ENCODE measurements around the gene BEST3. TPM values are rescaled to one million over a fixed set of nuclear protein-coding genes. Genes with fewer than 3 reads are reported as not detected.

BEST3 gene
- total and polyA plus RNA-seq, 2 donors (not counting 3 experiments of a cell fraction or from before 2014, with no cell fraction given): 0.12 to 0.18 TPM

DNA sequence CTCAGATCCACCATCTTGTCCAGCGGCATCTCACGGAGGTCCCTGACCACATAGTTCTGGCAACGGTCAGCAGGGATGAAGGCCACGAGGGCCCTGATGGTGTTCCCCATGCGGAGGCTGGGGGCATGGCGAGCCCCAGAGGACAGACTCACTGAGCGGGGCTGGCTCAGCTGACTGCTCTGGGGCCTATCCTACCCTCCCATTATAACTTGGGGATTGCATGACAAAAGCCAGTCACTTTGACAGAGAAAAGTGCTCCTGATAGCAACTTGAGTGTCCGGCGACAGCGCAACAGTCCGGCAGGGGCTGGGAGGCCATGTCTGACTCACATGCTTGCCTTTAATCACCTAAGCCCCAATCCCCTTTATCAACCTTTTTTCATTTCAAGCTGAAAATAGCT, 88.4 kb downstream of the BEST3 start, which contains the start of gene LRRC10:
TSS of gene LRRC10 (minus strand) at position 179 of the 400 bp plus-strand sequence. CDS start at position 110, 69 bp downstream.
- Histone ChIP-seq H3K9me1 (replicated peaks; ENCODE audit: control insufficient read depth, extremely low read depth, insufficient read depth, low read length) (no peaks in the 10 kb centered on the region), H3K9ac (replicated peaks; ENCODE audit: extremely low read depth, insufficient read depth, low read length) (no peak within 1 kb of the TSS), H3K27ac (ENCODE audit: insufficient read depth, low read depth, low read length) (no peak within 1 kb of the TSS), H3K27me3 (ENCODE audit: control insufficient read depth in 2 of 2, insufficient read depth in 2 of 2, low read length in 2 of 2) (peaks cover 2 to 3% of the 10 kb centered on the region in 2 experiments), H3K79me2 (ENCODE audit: control insufficient read depth, insufficient read depth, low read length) (no peaks in the 10 kb centered on the region), H3K4me2 (ENCODE audit: insufficient read depth, low read length) (no peak within 1 kb of the TSS), H3K4me3 (replicated peaks in 1 of 3; ENCODE audit: insufficient read depth in 1 of 3, low read depth in 1 of 3, low read length in 3 of 3) (no peak within 1 kb of the TSS), H4K20me1 (replicated peaks; ENCODE audit: control insufficient read depth, extremely low read depth, insufficient read depth, low read length) (no peaks in the 10 kb centered on the region), H3K36me3 (ENCODE audit: control insufficient read depth in 2 of 2, extremely low read depth in 1 of 2, insufficient read depth in 2 of 2, low read length in 2 of 2) (no peaks in the 10 kb centered on the region), H3K9me3 (replicated peaks; ENCODE audit: control insufficient read depth, insufficient read depth, low read length) (no peaks in the 10 kb centered on the region), H2AFZ (ENCODE audit: low read depth, low read length) (no peak within 1 kb of the TSS), H3K4me1 (ENCODE audit: control insufficient read depth, extremely low read depth, insufficient read depth, low read length) (peaks cover 4% of the 10 kb centered on the region)
- intact Hi-C loops (cut with micrococcal nuclease): no loop called here
- POLR2A ChIA-PET: no interaction called here
- BruUV-seq (replicated peaks): no TSS peak
- CTCF ChIA-PET: interaction anchor here (2.7 kb wide), 1 partner anchor 29 kb away, joined by 13 read pairs; no protein-coding TSS in a partner anchor
- DNase-seq (ENCODE audit: low read depth, low spot score): no peak
- TF ChIP-seq GATA2 (IDR thresholded peaks at IDR 0.05; ENCODE audit: insufficient read depth, insufficient read length, low read depth, low read length) (no peak), FOS (IDR thresholded peaks at IDR 0.05; ENCODE audit: borderline replicate concordance, insufficient read depth, low read length) (no peak), JUN (IDR thresholded peaks at IDR 0.05; ENCODE audit: borderline replicate concordance, insufficient read depth, insufficient read length, low read depth) (no peak), POLR2AphosphoS5 (IDR thresholded peaks at IDR 0.05; ENCODE audit: insufficient read depth, low read depth, low read length) (no peak), POLR2A (IDR thresholded peaks at IDR 0.05; ENCODE audit: low read depth, low read length) (no peak), EZH2 (IDR thresholded peaks at IDR 0.05; ENCODE audit: borderline replicate concordance, low read depth, low read length, severe bottlenecking) (no peak), MYC (IDR thresholded peaks at IDR 0.05; ENCODE audit: low read depth, low read length) (no peak)
- TF ChIP-seq, protein P1, sequence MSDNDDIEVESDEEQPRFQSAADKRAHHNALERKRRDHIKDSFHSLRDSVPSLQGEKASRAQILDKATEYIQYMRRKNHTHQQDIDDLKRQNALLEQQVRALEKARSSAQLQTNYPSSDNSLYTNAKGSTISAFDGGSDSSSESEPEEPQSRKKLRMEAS (IDR thresholded peaks at IDR 0.05; ENCODE audit: insufficient read depth, insufficient read length): no peak
- TF ChIP-seq, protein P2, sequence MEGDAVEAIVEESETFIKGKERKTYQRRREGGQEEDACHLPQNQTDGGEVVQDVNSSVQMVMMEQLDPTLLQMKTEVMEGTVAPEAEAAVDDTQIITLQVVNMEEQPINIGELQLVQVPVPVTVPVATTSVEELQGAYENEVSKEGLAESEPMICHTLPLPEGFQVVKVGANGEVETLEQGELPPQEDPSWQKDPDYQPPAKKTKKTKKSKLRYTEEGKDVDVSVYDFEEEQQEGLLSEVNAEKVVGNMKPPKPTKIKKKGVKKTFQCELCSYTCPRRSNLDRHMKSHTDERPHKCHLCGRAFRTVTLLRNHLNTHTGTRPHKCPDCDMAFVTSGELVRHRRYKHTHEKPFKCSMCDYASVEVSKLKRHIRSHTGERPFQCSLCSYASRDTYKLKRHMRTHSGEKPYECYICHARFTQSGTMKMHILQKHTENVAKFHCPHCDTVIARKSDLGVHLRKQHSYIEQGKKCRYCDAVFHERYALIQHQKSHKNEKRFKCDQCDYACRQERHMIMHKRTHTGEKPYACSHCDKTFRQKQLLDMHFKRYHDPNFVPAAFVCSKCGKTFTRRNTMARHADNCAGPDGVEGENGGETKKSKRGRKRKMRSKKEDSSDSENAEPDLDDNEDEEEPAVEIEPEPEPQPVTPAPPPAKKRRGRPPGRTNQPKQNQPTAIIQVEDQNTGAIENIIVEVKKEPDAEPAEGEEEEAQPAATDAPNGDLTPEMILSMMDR (IDR thresholded peaks at IDR 0.05; ENCODE audit: extremely low read depth in 1 of 2, insufficient read depth in 1 of 2, low read depth in 1 of 2, low read length in 2 of 2): no peak
- FAIRE-seq: no peak
- dilution Hi-C loops (cut with MboI; ENCODE audit: extremely low pct_ligation_motif_present, low sequenced_read_pairs): no loop called here
